Dendritic cell treated with granulocyte-macrophage colony-stimulating factor and Interleukin-4, amounts not matched to agents 40 ng/mL and 50 ng/mL, for 4 days (primary cell): ENCODE data around the gene TTN.
"Not testable (repeated sequence)": the region's sequence is repeated elsewhere in the genome, so short reads cannot be mapped to it uniquely, and the experiment has no call there.

ENCODE experiments used
- H3K27ac Mint-ChIP-seq: one replicate; pipeline ENCODE4 v1.8.0; 2022; ENCODE audit warnings: mild to moderate bottlenecking, mixed read lengths
- H3K27me3 Mint-ChIP-seq: one replicate; pipeline ENCODE4 v1.8.0; 2022; ENCODE audit warnings: mild to moderate bottlenecking, mixed read lengths
- H3K36me3 Mint-ChIP-seq: one replicate; pipeline ENCODE4 v1.8.0; 2022; ENCODE audit warnings: low read depth, mixed read lengths
- H3K4me1 Mint-ChIP-seq: one replicate; pipeline ENCODE4 v1.8.0; 2022; ENCODE audit warnings: low read depth, mixed read lengths
- H3K4me3 Mint-ChIP-seq: one replicate; pipeline ENCODE4 v1.8.0; 2022; ENCODE audit warnings: mild to moderate bottlenecking, moderate library complexity, mixed read lengths
- H3K9me3 Mint-ChIP-seq: one replicate; pipeline ENCODE4 v1.8.0; 2022; ENCODE audit warnings: mixed read lengths
- intact Hi-C: fragments of 100-400 bp; cut with micrococcal nuclease; formaldehyde crosslinking; loops from one replicate; pipeline ENCODE4 v1.15.0; 2022

TTN gene

DNA sequence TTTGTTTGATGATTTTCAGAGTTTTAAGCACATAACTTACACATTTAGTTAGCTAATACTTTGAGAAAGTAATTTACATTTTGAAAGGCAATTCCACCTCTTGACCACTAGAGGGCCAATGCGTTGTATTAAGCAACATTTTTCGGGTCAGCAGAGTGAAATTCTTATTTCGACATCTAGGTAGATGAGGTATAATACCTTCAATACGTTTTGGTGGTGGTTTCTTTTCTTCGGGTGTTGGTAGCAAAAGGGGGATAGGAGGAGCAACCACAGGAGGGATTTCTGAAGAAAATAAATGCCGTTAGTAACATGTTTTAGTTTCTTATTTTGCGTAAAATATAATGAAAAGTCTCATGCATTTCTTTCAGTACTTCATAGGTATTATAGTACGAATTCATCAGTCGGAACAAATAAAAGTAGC is 106.3 kb downstream of the TTN start:
- Mint-ChIP-seq H3K4me3 (no peak overlapping the region), H3K27me3 (no peaks in the 10 kb centered on the region), H3K9me3 (no peaks in the 10 kb centered on the region), H3K4me1 (peaks cover 7% of the 10 kb centered on the region), H3K27ac (no peak overlapping the region), H3K36me3 (no peaks in the 10 kb centered on the region)
- intact Hi-C loops: no loop called here

DNA sequence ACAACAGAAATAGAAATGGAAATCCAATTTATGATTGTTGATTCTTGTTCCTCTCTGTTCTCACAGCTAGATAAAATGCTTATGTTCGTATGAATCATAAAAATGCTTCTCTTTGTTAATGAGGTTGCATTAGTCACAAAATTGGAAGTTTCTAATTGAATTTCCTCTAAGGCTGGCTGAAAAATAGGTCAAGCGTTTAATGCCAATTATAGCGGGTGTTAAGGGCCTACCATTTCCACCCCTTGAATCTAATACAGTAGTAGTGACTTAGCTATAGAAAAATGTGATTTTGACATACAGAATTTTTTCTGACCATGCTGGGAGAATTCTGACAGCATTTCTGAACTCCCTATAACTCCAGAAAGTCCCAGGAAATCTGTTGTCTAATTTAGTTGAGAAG is 107.1 kb downstream of the TTN start:
- intact Hi-C loops: no loop called here
- Mint-ChIP-seq H3K36me3 (no peaks in the 10 kb centered on the region), H3K27ac (no peak overlapping the region), H3K4me3 (no peak overlapping the region), H3K4me1 (peaks cover 11% of the 10 kb centered on the region), H3K9me3 (no peaks in the 10 kb centered on the region), H3K27me3 (no peaks in the 10 kb centered on the region)

DNA sequence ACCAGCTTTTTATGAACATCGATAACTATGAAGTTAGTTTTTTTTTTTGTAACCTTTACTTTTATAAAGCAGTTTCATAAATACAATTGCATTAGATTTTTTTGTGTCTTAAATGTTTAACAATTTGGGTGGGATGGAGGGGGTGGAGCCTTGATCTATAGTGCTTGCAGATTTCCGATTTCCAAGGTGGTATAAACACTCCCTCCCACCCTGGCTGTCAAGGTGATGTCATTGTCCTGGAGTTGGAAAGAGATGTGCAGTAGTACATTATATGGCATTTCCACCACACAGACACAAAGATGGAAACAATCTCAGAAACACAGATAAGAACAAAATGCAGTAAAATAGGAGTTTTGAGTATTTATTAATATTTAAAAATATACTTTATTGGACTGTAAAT is 114.4 kb downstream of the TTN start:
- intact Hi-C loops: no loop called here
- Mint-ChIP-seq H3K27ac (no peak overlapping the region), H3K27me3 (no peaks in the 10 kb centered on the region), H3K4me1 (peaks cover 5% of the 10 kb centered on the region), H3K36me3 (no peaks in the 10 kb centered on the region), H3K9me3 (no peaks in the 10 kb centered on the region), H3K4me3 (no peak overlapping the region)

- H3K36me3 Mint-ChIP-seq: no peaks in the 10 kb centered on the region
- intact Hi-C loops: no loop called here
- H3K27me3 Mint-ChIP-seq: no peaks in the 10 kb centered on the region
- no peak overlapping the region for H3K27ac Mint-ChIP-seq
- no peaks in the 10 kb centered on the region for H3K4me1 Mint-ChIP-seq
- H3K4me3 Mint-ChIP-seq: no peak overlapping the region
- no peaks in the 10 kb centered on the region for H3K9me3 Mint-ChIP-seq
These were observed 117.4 kb downstream of the TTN start for GRCh38 chr2:178689808-178690207.

- Mint-ChIP-seq H3K4me1 (no peaks in the 10 kb centered on the region), H3K9me3 (no peaks in the 10 kb centered on the region), H3K27me3 (no peaks in the 10 kb centered on the region), H3K36me3 (no peaks in the 10 kb centered on the region), H3K4me3 (no peak overlapping the region), H3K27ac (no peak overlapping the region)
- intact Hi-C loops: no loop called here
These were observed 123.3 kb downstream of the TTN start for GRCh38 chr2:178683877-178684276.

- Mint-ChIP-seq H3K4me1 (no peaks in the 10 kb centered on the region), H3K27ac (no peak overlapping the region), H3K27me3 (no peaks in the 10 kb centered on the region), H3K4me3 (no peak overlapping the region), H3K36me3 (no peaks in the 10 kb centered on the region), H3K9me3 (no peaks in the 10 kb centered on the region)
- intact Hi-C loops: no loop called here
These were observed 126.1 kb downstream of the TTN start for GRCh38 chr2:178681081-178681480.

- intact Hi-C loops: no loop called here
- Mint-ChIP-seq H3K36me3 (no peaks in the 10 kb centered on the region), H3K4me3 (no peak overlapping the region), H3K27me3 (no peaks in the 10 kb centered on the region), H3K9me3 (no peaks in the 10 kb centered on the region), H3K27ac (no peak overlapping the region), H3K4me1 (no peaks in the 10 kb centered on the region)
These were observed 127.3 kb downstream of the TTN start for GRCh38 chr2:178679891-178680290.

DNA sequence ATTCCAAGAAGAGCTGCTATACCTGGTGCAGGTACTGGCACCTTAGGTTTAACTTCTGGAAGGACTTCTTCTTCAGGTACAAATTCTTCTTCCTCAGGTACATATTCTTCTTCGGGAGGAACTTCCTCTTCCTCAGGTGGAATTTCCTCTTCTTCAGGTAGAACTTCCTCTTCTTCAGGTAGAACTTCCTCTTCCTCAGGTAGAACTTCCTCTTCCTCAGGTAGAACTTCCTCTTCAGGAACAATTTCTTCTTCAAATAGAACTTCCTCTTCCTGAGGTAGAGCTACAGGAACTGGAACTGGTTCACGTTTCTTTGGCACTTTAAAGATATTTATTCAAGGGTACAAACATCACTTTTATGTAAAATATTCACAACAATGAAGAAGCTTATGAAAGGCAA is 129.6 kb downstream of the TTN start:
- Mint-ChIP-seq H3K36me3 (no peaks in the 10 kb centered on the region), H3K4me1 (no peaks in the 10 kb centered on the region), H3K27ac (no peak overlapping the region), H3K4me3 (no peak overlapping the region), H3K27me3 (no peaks in the 10 kb centered on the region), H3K9me3 (no peaks in the 10 kb centered on the region)
- intact Hi-C loops: no loop called here

GRCh38 chr2:178676046-178676445 is 131.2 kb downstream of the TTN start:
- H3K9me3 Mint-ChIP-seq: no peaks in the 10 kb centered on the region
- no peak overlapping the region for H3K27ac Mint-ChIP-seq
- no peaks in the 10 kb centered on the region for H3K27me3 Mint-ChIP-seq
- no peaks in the 10 kb centered on the region for H3K36me3 Mint-ChIP-seq
- intact Hi-C loops: no loop called here
- H3K4me3 Mint-ChIP-seq: no peak overlapping the region
- no peaks in the 10 kb centered on the region for H3K4me1 Mint-ChIP-seq

GRCh38 chr2:178674122-178674521 is 133.1 kb downstream of the TTN start:
- H3K27ac Mint-ChIP-seq: no peak overlapping the region
- no peaks in the 10 kb centered on the region for H3K4me1 Mint-ChIP-seq
- no peak overlapping the region for H3K4me3 Mint-ChIP-seq
- H3K36me3 Mint-ChIP-seq: no peaks in the 10 kb centered on the region
- intact Hi-C loops: no loop called here
- no peaks in the 10 kb centered on the region for H3K27me3 Mint-ChIP-seq
- no peaks in the 10 kb centered on the region for H3K9me3 Mint-ChIP-seq

DNA sequence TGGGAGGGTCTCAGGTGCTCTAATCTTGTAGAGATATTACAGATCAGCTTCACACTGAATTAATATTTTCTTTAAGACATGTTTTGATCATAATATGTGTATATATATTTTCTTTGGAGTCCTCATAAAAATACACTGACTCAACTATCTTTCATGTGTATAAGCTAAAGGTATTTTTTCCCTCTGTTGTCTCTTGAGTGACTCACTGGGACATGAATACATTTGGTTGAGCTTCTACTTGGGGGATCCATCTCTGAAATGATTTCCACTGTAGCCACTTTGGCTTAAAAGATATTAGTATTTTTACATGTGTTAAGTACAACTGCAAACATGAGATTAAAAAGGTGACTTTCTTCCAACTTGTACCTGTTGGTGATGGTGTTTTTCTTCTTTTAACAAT is 140.8 kb downstream of the TTN start:
- H3K9me3 Mint-ChIP-seq: no peaks in the 10 kb centered on the region
- intact Hi-C loops: no loop called here

DNA sequence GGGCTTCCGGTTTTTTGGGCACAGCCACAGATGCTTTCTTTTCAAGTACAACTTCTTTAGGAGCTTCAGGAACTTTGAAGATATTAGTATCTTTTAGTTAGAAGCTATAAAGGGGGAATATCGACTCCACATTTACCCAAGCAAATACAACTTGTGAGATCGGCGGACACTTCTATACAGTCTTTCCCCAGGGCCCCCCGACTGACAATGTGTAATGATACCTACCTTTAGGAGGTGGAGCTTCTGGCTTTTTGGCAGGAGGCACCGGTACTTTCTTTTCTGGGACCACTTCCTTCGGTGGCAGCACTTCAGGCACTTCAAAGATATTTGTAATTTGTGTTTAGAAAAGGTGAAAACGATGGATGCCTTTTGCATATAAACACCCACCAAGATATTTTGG is 148.7 kb downstream of the TTN start:
- H3K27ac Mint-ChIP-seq, H3K27me3 Mint-ChIP-seq, intact Hi-C loops, H3K4me3 Mint-ChIP-seq, H3K36me3 Mint-ChIP-seq, H3K4me1 Mint-ChIP-seq, H3K9me3 Mint-ChIP-seq: not testable (repeated sequence)

More for the DNA sequence above, 140.8 kb downstream of the TTN start:
- H3K4me3 Mint-ChIP-seq: no peak overlapping the region
- peaks cover 1% of the 10 kb centered on the region for H3K27me3 Mint-ChIP-seq
- no peak overlapping the region for H3K27ac Mint-ChIP-seq
- no peaks in the 10 kb centered on the region for H3K36me3 Mint-ChIP-seq
- no peaks in the 10 kb centered on the region for H3K4me1 Mint-ChIP-seq

DNA sequence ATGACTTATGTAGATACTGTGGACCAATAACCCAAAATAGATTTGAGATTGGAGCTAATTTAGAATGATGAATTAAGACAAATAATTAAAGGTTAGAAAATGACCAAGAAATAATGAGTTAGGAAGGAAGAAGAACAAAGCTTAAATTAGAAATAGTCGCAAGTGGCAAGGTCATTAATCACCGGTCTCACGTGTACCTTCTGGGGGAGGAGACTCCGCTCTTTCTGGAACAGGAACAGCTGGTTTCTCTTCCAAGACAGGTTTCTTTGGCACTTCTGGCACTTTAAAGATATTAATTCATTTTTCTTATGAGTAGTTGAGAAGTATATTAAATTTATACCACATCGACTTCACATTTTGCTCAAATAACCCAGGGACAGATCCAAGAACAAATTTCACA is 156.7 kb downstream of the TTN start:
- H3K27me3 Mint-ChIP-seq: no peaks in the 10 kb centered on the region
- H3K27ac Mint-ChIP-seq: no peak overlapping the region
- H3K36me3 Mint-ChIP-seq: no peaks in the 10 kb centered on the region
- H3K4me1 Mint-ChIP-seq: no peaks in the 10 kb centered on the region
- intact Hi-C loops: no loop called here
- no peak overlapping the region for H3K4me3 Mint-ChIP-seq
- no peaks in the 10 kb centered on the region for H3K9me3 Mint-ChIP-seq

DNA sequence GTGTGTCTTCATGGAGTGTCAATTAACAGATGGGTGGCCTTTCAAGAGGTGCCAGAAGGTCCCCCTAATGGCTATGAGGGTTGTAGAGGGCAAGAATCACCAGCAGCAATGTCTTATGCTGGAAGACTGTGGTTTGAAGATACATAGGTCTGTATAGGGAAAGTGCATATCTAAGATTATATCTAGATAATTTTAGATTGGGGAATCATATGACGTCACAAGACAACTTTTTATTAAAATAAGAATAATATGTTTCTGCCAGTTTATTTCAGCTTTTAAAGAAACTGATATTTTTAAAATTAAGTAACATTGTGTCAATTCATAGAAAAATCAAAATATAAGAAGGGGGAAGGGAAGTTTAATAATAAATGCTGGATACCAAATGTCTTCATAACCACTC is 162.3 kb downstream of the TTN start:
- Mint-ChIP-seq H3K27ac (no peak overlapping the region), H3K9me3 (no peaks in the 10 kb centered on the region), H3K4me3 (no peak overlapping the region), H3K36me3 (no peaks in the 10 kb centered on the region), H3K27me3 (no peaks in the 10 kb centered on the region), H3K4me1 (no peaks in the 10 kb centered on the region)
- intact Hi-C loops: no loop called here

DNA sequence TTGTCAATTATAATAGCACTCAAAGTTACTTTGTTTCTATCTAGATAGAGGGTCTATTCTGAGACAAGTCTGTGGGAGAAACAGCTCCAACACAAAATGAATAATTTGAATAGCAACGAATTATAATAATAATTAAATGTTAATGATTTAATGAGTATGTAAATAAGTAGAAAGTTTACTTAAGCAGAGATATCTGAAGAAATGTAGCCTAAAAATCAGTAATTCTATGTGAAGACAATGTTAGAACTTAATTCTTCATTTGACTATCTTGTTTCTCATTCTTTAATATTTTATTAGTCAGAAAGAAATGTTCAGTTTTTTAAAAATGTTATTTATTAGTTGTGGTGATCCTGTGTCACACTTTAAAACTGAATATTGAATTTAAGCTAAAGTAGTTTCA is 165.7 kb downstream of the TTN start:
- no peak overlapping the region for H3K27ac Mint-ChIP-seq
- no peaks in the 10 kb centered on the region for H3K27me3 Mint-ChIP-seq
- intact Hi-C loops: no loop called here
- no peaks in the 10 kb centered on the region for H3K4me1 Mint-ChIP-seq
- H3K36me3 Mint-ChIP-seq: no peaks in the 10 kb centered on the region
- H3K4me3 Mint-ChIP-seq: no peak overlapping the region
- H3K9me3 Mint-ChIP-seq: no peaks in the 10 kb centered on the region

DNA sequence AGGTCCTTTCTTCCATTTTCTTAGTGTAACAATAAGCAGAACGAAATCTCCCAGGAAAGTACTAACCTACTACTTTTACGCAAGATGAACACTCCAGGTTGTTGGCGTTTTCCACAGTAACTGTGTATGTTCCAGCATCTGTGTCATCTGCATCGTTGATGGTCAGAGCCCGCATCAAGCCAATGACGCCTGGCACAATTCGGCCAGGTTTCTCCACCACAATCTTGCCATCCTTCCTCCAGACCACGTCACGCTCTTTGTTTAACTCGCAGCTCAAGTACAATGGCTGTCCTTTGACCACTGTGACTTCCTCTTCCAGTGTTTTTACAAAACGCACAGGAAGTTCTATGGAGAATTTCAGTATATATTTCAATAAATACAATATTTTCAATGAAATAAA is 171.3 kb downstream of the TTN start:
- H3K4me3 Mint-ChIP-seq: no peak overlapping the region
- intact Hi-C loops: no loop called here
- no peaks in the 10 kb centered on the region for H3K4me1 Mint-ChIP-seq
- H3K27me3 Mint-ChIP-seq: no peaks in the 10 kb centered on the region
- no peaks in the 10 kb centered on the region for H3K9me3 Mint-ChIP-seq
- no peak overlapping the region for H3K27ac Mint-ChIP-seq
- H3K36me3 Mint-ChIP-seq: no peaks in the 10 kb centered on the region
